Breast epithelium (tissue), 3 donors: Measurements from ENCODE around the gene GCSH.

Experiments
- POLR2A ChIP-seq: fragments of 450-650 bp; IDR thresholded peaks from one replicate; pipeline ENCODE4 v1.6.1; 2016; ENCODE audit warnings: antibody characterized with exemption, mild to moderate bottlenecking, moderate library complexity
- POLR2AphosphoS5 ChIP-seq, 3 donors: sonication (generic); formaldehyde crosslinking; IDR thresholded peaks; one replicate each; pipeline ENCODE4 v1.6.1; 2017; ENCODE audit warnings: antibody characterized with exemption in 3 of 3
- TF ChIP-seq, protein P1 (sequence below), 3 donors: fragments of 450-650 bp; IDR thresholded peaks; one replicate each; pipeline ENCODE4 v1.5.1; 2016 to 2017; ENCODE audit warnings: antibody characterized with exemption in 3 of 3, mild to moderate bottlenecking in 3 of 3, moderate library complexity in 3 of 3

DNA sequence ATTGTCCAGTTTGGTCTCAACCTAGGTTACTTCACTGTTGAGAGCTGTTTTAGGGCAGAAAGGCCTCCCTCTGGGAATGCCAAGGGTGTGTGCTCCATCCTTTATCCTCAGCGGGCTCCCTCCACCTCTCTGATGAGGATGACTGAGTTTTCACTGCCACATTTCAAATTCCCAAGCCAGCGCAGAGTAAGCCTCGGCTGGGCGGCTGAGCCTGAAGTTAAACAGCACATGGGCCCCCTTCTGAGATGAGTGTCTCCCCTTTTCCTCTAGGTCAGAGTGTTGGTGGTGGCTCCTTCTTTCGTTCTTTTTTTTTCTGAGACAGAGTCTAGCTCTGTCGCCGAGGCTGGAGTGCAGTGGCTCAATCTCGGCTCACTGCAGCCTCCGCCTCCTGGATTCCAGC lies 5.5 kb upstream of the GCSH start:
- TF ChIP-seq, protein P1, sequence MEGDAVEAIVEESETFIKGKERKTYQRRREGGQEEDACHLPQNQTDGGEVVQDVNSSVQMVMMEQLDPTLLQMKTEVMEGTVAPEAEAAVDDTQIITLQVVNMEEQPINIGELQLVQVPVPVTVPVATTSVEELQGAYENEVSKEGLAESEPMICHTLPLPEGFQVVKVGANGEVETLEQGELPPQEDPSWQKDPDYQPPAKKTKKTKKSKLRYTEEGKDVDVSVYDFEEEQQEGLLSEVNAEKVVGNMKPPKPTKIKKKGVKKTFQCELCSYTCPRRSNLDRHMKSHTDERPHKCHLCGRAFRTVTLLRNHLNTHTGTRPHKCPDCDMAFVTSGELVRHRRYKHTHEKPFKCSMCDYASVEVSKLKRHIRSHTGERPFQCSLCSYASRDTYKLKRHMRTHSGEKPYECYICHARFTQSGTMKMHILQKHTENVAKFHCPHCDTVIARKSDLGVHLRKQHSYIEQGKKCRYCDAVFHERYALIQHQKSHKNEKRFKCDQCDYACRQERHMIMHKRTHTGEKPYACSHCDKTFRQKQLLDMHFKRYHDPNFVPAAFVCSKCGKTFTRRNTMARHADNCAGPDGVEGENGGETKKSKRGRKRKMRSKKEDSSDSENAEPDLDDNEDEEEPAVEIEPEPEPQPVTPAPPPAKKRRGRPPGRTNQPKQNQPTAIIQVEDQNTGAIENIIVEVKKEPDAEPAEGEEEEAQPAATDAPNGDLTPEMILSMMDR (IDR thresholded peaks at IDR 0.05) = no peak
- no peak for TF ChIP-seq POLR2A
- TF ChIP-seq POLR2AphosphoS5 (IDR thresholded peaks at IDR 0.05) = no peak
